GM12891 (cell line): ENCODE data around the gene SEMA4C.

Experiments used
- POLR2A ChIP-seq: IDR thresholded peaks from 2 replicates; pipeline ENCODE4 v1.6.1; 2011; ENCODE audit warnings: low read depth, low read length, control low read depth
- POLR2AphosphoS5 ChIP-seq: IDR thresholded peaks from 2 replicates; pipeline ENCODE4 v1.6.1; 2011; ENCODE audit warnings: low read depth, low read length, control low read depth
- SPI1 ChIP-seq: IDR thresholded peaks from 2 replicates; pipeline ENCODE4 v1.6.1; 2011; ENCODE audit warnings: low read depth, low read length, control low read depth

GRCh38 chr2:96825057-96825456, 44.8 kb downstream of the SEMA4C start:
- TF ChIP-seq POLR2A, result no peak
- TF ChIP-seq POLR2AphosphoS5, result no peak
- no peak for TF ChIP-seq SPI1
